SK-N-SH treated with all-trans-retinoic acid at 6 μM for 48 hours (cell line): Measurements from ENCODE around the gene PID1.

Experiments used
- ATAC-seq: fragments of 200-7000 bp; cut with Tn5 transposase; 3 replicates; pipeline ENCODE4 v1.9.1; 2020; ENCODE audit warnings: mild to moderate bottlenecking, moderate library complexity
- ARNTL ChIP-seq: fragments of 450-650 bp; formaldehyde crosslinking; IDR thresholded peaks from 2 replicates; pipeline ENCODE4 v1.5.0; 2020; ENCODE audit warnings: low read depth, mild to moderate bottlenecking, moderate library complexity, borderline replicate concordance
- CSDC2 ChIP-seq: fragments of 250-450 bp; sonication (Bioruptor Pico); IDR thresholded peaks from 2 replicates; pipeline ENCODE4 v1.5.0; 2020; ENCODE audit warnings: mild to moderate bottlenecking, moderate library complexity
- ESRRG ChIP-seq: fragments of 250-450 bp; sonication (Bioruptor Pico); IDR thresholded peaks from 2 replicates; pipeline ENCODE4 v1.6.1; 2021; ENCODE audit warnings: mild to moderate bottlenecking
- GLIS3 ChIP-seq: fragments of 250-450 bp; sonication (Bioruptor Pico); IDR thresholded peaks from 2 replicates; pipeline ENCODE4 v1.5.0; 2020; ENCODE audit warnings: mild to moderate bottlenecking, moderate library complexity
- ISL1 ChIP-seq: fragments of 250-450 bp; sonication (Bioruptor Pico); IDR thresholded peaks from 2 replicates; pipeline ENCODE4 v2.1.2; 2022; ENCODE audit warnings: mild to moderate bottlenecking, moderate library complexity
- RARB ChIP-seq: fragments of 250-450 bp; sonication (Bioruptor Pico); IDR thresholded peaks from 2 replicates; pipeline ENCODE4 v1.8.0; 2021; ENCODE audit warnings: mild to moderate bottlenecking, moderate library complexity
- ZC3H10 ChIP-seq: fragments of 250-450 bp; sonication (Bioruptor Pico); IDR thresholded peaks from 2 replicates; pipeline ENCODE4 v1.5.1; 2021; ENCODE audit warnings: mild to moderate bottlenecking, moderate library complexity
- ZFP3 ChIP-seq: fragments of 250-450 bp; sonication (Bioruptor Pico); IDR thresholded peaks from 2 replicates; pipeline ENCODE4 v1.5.0; 2020; ENCODE audit warnings: mild to moderate bottlenecking, moderate library complexity
- ZFP30 ChIP-seq: fragments of 450-650 bp; formaldehyde crosslinking; IDR thresholded peaks from 2 replicates; pipeline ENCODE4 v1.5.0; 2022; ENCODE audit warnings: mild to moderate bottlenecking, moderate library complexity
- ZNF565 ChIP-seq: fragments of 450-650 bp; formaldehyde crosslinking; conservative IDR thresholded peaks from 2 replicates; pipeline ENCODE4 v1.5.0; 2020; ENCODE audit warnings: low read depth, mild to moderate bottlenecking, moderate library complexity
- ZNF8 ChIP-seq: fragments of 450-650 bp; formaldehyde crosslinking; IDR thresholded peaks from 2 replicates; pipeline ENCODE4 v1.5.0; 2020; ENCODE audit warnings: mild to moderate bottlenecking, moderate library complexity
- TF ChIP-seq, protein P1 (sequence below): fragments of 250-450 bp; sonication (Bioruptor Pico); IDR thresholded peaks from 2 replicates; pipeline ENCODE4 v1.8.0; 2020; ENCODE audit warnings: mild to moderate bottlenecking, moderate library complexity, borderline replicate concordance
- TF ChIP-seq, protein P2 (sequence below): fragments of 250-450 bp; sonication (Bioruptor Pico); IDR thresholded peaks from 2 replicates; pipeline ENCODE4 v1.5.0; 2020; ENCODE audit warnings: mild to moderate bottlenecking, moderate library complexity
- TF ChIP-seq, protein P3 (sequence below): fragments of 250-450 bp; sonication (Bioruptor Pico); IDR thresholded peaks from 2 replicates; pipeline ENCODE4 v1.5.1; 2021; ENCODE audit warnings: mild to moderate bottlenecking, moderate library complexity
- TF ChIP-seq, protein P4 (sequence below): fragments of 250-450 bp; sonication (Bioruptor Pico); IDR thresholded peaks from 2 replicates; pipeline ENCODE4 v1.8.0; 2021; ENCODE audit warnings: low read depth, mild to moderate bottlenecking, moderate library complexity, borderline replicate concordance
- TF ChIP-seq, protein P5 (sequence below): fragments of 250-450 bp; sonication (Bioruptor Pico); IDR thresholded peaks from 2 replicates; pipeline ENCODE4 v1.5.1; 2020; ENCODE audit warnings: low read depth, mild to moderate bottlenecking, moderate library complexity

Gene PID1

DNA sequence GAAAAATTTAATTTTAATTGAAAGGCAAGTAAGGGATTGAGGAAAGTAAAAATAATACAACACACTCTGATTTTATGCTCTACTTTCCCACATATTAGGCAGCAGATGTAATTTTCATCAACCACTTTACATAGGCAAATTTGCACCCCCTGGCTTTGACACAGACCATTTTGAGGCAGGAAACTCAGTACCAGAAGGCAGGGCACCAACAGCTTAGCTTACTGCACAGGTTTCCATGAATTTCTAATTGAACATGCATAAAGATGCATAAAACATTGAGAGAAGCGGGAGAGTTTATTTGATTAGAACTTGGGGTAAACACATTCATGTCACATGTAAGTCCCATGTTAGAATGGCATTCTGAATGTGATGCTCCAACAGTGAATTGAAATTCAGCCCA, 171.9 kb downstream of the PID1 start:
- TF ChIP-seq, protein P1, sequence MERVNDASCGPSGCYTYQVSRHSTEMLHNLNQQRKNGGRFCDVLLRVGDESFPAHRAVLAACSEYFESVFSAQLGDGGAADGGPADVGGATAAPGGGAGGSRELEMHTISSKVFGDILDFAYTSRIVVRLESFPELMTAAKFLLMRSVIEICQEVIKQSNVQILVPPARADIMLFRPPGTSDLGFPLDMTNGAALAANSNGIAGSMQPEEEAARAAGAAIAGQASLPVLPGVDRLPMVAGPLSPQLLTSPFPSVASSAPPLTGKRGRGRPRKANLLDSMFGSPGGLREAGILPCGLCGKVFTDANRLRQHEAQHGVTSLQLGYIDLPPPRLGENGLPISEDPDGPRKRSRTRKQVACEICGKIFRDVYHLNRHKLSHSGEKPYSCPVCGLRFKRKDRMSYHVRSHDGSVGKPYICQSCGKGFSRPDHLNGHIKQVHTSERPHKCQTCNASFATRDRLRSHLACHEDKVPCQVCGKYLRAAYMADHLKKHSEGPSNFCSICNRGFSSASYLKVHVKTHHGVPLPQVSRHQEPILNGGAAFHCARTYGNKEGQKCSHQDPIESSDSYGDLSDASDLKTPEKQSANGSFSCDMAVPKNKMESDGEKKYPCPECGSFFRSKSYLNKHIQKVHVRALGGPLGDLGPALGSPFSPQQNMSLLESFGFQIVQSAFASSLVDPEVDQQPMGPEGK (CRISPR knock-in tag): no peak
- TF ChIP-seq, protein P2, sequence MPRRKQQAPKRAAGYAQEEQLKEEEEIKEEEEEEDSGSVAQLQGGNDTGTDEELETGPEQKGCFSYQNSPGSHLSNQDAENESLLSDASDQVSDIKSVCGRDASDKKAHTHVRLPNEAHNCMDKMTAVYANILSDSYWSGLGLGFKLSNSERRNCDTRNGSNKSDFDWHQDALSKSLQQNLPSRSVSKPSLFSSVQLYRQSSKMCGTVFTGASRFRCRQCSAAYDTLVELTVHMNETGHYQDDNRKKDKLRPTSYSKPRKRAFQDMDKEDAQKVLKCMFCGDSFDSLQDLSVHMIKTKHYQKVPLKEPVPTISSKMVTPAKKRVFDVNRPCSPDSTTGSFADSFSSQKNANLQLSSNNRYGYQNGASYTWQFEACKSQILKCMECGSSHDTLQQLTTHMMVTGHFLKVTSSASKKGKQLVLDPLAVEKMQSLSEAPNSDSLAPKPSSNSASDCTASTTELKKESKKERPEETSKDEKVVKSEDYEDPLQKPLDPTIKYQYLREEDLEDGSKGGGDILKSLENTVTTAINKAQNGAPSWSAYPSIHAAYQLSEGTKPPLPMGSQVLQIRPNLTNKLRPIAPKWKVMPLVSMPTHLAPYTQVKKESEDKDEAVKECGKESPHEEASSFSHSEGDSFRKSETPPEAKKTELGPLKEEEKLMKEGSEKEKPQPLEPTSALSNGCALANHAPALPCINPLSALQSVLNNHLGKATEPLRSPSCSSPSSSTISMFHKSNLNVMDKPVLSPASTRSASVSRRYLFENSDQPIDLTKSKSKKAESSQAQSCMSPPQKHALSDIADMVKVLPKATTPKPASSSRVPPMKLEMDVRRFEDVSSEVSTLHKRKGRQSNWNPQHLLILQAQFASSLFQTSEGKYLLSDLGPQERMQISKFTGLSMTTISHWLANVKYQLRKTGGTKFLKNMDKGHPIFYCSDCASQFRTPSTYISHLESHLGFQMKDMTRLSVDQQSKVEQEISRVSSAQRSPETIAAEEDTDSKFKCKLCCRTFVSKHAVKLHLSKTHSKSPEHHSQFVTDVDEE (CRISPR knock-in tag): no peak
- no peak for TF ChIP-seq GLIS3 (CRISPR knock-in tag)
- no peak for ATAC-seq

DNA sequence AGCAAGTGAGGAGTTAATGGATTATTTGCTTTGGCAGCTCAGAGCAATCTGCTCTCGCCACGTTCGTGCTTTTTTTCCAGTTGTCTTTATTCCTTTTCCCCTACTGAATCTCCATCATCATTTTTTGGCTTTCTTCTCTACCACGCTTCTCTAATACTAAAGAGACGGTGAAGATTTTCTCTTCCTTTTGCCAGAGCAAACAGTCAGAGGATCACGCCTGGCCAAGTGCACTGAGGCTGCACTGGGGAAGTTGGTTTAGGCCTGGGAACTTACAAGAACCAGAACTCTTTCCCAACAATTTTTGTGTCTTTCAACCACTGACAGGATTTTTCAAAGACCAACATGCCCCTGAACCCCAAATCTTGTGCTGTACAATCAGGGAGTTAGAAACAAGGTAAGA, 172.3 kb downstream of the PID1 start:
- ATAC-seq: no peak
- TF ChIP-seq RARB (CRISPR knock-in tag) (no peak), ZNF565 (CRISPR knock-in tag) (no peak)

DNA sequence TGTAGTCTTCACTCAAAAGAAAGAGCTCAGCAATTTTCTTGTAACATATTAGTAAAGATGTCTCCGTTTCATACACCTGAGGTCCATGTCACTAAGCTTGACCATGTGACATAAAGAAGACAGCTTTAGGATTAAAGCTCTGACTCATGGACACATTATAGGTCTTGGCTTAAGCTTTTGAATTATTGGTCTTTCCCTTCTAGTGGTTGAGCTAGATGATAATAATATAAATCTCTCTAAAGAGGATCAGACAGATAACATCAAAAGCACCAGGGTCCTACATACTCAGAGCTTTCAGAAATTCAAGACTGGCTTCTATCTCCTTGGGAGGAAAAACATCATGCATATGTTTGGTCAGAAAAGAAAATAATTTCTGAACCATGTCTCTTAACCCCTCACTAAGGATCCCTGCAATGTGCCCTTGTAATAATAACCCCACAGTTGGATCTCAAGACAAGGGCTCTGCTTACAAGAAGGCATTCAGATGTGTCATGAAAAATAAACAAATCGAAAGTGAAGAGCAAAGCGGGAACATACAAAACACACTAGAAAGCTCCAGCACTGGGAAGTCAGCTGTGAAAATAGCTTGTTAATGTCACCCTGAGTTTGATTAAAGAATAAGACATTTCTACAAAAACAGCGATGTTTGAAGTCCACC, 174.5 kb downstream of the PID1 start:
- ATAC-seq: no peak
- TF ChIP-seq, protein P3, sequence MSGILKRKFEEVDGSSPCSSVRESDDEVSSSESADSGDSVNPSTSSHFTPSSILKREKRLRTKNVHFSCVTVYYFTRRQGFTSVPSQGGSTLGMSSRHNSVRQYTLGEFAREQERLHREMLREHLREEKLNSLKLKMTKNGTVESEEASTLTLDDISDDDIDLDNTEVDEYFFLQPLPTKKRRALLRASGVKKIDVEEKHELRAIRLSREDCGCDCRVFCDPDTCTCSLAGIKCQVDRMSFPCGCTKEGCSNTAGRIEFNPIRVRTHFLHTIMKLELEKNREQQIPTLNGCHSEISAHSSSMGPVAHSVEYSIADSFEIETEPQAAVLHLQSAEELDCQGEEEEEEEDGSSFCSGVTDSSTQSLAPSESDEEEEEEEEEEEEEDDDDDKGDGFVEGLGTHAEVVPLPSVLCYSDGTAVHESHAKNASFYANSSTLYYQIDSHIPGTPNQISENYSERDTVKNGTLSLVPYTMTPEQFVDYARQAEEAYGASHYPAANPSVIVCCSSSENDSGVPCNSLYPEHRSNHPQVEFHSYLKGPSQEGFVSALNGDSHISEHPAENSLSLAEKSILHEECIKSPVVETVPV (CRISPR knock-in tag): no peak
- TF ChIP-seq ISL1 (CRISPR knock-in tag) (no peak), ZFP30 (CRISPR knock-in tag) (no peak), ZNF8 (no peak), ZC3H10 (CRISPR knock-in tag) (no peak), CSDC2 (CRISPR knock-in tag) (no peak), ARNTL (CRISPR knock-in tag) (no peak), ZFP3 (CRISPR knock-in tag) (no peak), ESRRG (no peak)
- TF ChIP-seq, protein P4, sequence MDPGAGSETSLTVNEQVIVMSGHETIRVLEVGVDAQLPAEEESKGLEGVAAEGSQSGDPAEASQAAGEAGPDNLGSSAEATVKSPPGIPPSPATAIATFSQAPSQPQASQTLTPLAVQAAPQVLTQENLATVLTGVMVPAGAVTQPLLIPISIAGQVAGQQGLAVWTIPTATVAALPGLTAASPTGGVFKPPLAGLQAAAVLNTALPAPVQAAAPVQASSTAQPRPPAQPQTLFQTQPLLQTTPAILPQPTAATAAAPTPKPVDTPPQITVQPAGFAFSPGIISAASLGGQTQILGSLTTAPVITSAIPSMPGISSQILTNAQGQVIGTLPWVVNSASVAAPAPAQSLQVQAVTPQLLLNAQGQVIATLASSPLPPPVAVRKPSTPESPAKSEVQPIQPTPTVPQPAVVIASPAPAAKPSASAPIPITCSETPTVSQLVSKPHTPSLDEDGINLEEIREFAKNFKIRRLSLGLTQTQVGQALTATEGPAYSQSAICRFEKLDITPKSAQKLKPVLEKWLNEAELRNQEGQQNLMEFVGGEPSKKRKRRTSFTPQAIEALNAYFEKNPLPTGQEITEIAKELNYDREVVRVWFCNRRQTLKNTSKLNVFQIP (CRISPR knock-in tag): no peak
- TF ChIP-seq, protein P5, sequence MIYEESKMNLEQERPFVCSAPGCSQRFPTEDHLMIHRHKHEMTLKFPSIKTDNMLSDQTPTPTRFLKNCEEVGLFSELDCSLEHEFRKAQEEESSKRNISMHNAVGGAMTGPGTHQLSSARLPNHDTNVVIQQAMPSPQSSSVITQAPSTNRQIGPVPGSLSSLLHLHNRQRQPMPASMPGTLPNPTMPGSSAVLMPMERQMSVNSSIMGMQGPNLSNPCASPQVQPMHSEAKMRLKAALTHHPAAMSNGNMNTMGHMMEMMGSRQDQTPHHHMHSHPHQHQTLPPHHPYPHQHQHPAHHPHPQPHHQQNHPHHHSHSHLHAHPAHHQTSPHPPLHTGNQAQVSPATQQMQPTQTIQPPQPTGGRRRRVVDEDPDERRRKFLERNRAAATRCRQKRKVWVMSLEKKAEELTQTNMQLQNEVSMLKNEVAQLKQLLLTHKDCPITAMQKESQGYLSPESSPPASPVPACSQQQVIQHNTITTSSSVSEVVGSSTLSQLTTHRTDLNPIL (CRISPR knock-in tag): no peak
- TF ChIP-seq, protein P1 (CRISPR knock-in tag): no peak
- TF ChIP-seq, protein P2 (CRISPR knock-in tag): no peak
